ENCODE data around the gene FOXJ1.

Gene FOXJ1

GRCh38 chr17:76160896-76161528 is 20.0 kb upstream of the FOXJ1 start:
- no peak for DNase-seq

- DNase-seq = no peak
Measured at GRCh38 chr17:76159157-76159556, 18.1 kb upstream of the FOXJ1 start.

GRCh38 chr17:76157759-76158158 is 16.7 kb upstream of the FOXJ1 start:
- DNase-seq = no peak

- no peak for DNase-seq
Measured at GRCh38 chr17:76156662-76156991, 15.6 kb upstream of the FOXJ1 start.

- no peak for DNase-seq
Measured at GRCh38 chr17:76155988-76156661, 15.1 kb upstream of the FOXJ1 start.

- no peak for DNase-seq
Measured at GRCh38 chr17:76154936-76155845, 14.1 kb upstream of the FOXJ1 start.

GRCh38 chr17:76154292-76154691 is 13.2 kb upstream of the FOXJ1 start:
- DNase-seq = no peak

GRCh38 chr17:76153640-76154039 is 12.6 kb upstream of the FOXJ1 start:
- no peak for DNase-seq

- no peak for DNase-seq
Measured at GRCh38 chr17:76153202-76153601, 12.2 kb upstream of the FOXJ1 start.

- no peak for DNase-seq
Measured at GRCh38 chr17:76152591-76152990, 11.5 kb upstream of the FOXJ1 start.

- no peak for DNase-seq
Measured at GRCh38 chr17:76151896-76152454, 10.9 kb upstream of the FOXJ1 start.

GRCh38 chr17:76150712-76151622 is 9.9 kb upstream of the FOXJ1 start:
- no peak for DNase-seq

GRCh38 chr17:76149214-76149613 is 8.2 kb upstream of the FOXJ1 start:
- no peak for DNase-seq

- DNase-seq = no peak
Measured at GRCh38 chr17:76148015-76148326, 6.9 kb upstream of the FOXJ1 start.

GRCh38 chr17:76147211-76148014 is 6.4 kb upstream of the FOXJ1 start:
- DNase-seq = no peak

GRCh38 chr17:76146053-76146851 is 5.2 kb upstream of the FOXJ1 start:
- no peak for DNase-seq

- DNase-seq = no peak
Measured at GRCh38 chr17:76145231-76146052, 4.4 kb upstream of the FOXJ1 start.

- DNase-seq = no peak
Measured at GRCh38 chr17:76142585-76143041, 1.6 kb upstream of the FOXJ1 start.

GRCh38 chr17:76142039-76142584 is 1.1 kb upstream of the FOXJ1 start:
- DNase-seq = no peak
